NCI-H1105 (cell line): ENCODE data around the gene ILDR1.
"Not testable (repeated sequence)": the region's sequence is repeated elsewhere in the genome, so short reads cannot be mapped to it uniquely, and the experiment has no call there.

ENCODE experiments used
- DNase-seq: peaks from one replicate; lab custom pipeline; 2025; lab: John Stamatoyannopoulos, UW

Gene ILDR1

GRCh38 chr3:122021811-122022401 lies at the start of gene ILDR1:
Gene ILDR1 (minus strand): TSS chr3:122022247. CDS start chr3:122022077, 170 bp downstream.
- peak; percentile 83 for DNase-seq

DNA sequence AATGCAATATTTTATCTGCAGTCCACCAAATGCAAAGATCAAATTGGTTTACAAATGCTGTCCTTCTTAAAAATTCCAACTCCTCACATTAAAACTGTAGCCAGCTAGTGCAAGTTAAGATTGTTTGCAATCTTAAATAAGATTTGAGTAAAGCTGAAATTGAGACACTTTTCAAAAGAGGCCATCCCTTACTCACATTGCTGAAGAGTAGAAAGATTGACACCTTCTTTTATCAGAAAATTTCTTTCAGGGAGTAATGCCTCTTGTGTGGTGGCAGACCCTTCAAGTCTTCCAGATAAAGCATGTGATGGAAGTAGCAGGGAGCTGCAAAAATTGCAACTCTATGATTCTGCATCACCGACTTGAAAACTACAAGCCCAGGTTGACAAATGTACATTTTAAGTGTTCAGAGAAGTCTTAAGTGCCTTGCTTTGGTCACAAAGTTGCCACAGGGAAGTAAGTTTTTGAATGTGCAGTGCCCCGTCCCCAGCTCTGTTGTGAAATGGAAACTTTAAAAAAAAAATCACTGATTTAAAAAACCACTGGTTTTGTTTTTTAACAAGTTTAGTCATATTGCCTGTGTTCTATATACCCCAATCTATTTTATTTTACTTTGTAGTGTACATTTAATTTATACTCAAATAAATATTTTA lies 45.7 kb upstream of the ILDR1 start:
- no peak for DNase-seq

- no peak for DNase-seq
Observed at GRCh38 chr3:122067214-122067550, 45.1 kb upstream of the ILDR1 start.

GRCh38 chr3:122066331-122067213 lies 44.5 kb upstream of the ILDR1 start:
- DNase-seq = no peak

DNA sequence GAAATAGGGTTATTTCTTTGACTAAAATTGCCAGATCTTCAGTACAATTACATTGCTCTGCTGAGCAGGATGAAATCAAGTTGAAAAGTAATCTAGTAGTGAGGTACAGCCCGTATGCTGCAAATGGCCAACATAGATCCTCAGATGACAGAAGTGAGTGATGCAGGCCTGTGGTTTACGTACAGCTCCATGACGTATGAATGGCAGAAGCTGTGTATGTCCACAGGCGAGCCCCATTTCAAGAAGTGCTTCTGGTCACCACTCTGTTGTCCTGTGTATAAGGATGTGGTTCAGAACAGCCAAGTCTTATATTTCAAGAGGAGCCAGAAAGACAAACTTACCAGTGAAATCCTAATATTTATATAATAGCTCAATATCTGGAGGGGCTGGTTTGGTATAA lies 42.3 kb upstream of the ILDR1 start:
- no peak for DNase-seq

GRCh38 chr3:122063908-122064307 lies 41.9 kb upstream of the ILDR1 start:
- DNase-seq = no peak

- no peak for DNase-seq
Observed at GRCh38 chr3:122060040-122060698, 38.1 kb upstream of the ILDR1 start.

DNA sequence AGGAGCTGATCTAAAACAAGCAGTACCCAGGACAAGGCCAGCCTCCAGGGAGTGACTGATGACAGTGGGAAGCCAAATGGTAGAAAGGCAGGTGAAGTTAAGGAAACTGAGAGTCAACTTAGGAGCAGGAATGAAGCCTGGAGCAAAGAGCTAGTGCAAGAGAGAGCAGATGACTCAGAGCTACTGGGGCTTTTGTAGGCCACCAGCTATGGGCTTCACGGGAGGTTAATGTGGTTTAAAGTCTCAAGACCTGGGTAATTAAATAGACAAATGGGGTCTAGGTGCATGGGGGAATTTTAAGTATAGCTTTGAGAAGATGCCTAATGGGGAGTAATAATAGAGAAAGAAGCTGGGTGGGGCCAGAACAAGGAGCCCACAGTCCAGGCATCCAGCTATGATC lies 36.2 kb upstream of the ILDR1 start:
- DNase-seq = no peak

- DNase-seq = no peak
Observed at GRCh38 chr3:122057671-122058070, 35.6 kb upstream of the ILDR1 start.

GRCh38 chr3:122055215-122055614 lies 33.2 kb upstream of the ILDR1 start, which contains the start of gene CD86:
Gene CD86 (plus strand): TSS chr3:122055362. CDS start chr3:122055490, 128 bp downstream.
- no peak for DNase-seq

- no peak for DNase-seq
Observed at GRCh38 chr3:122052968-122053367, 30.9 kb upstream of the ILDR1 start.

DNA sequence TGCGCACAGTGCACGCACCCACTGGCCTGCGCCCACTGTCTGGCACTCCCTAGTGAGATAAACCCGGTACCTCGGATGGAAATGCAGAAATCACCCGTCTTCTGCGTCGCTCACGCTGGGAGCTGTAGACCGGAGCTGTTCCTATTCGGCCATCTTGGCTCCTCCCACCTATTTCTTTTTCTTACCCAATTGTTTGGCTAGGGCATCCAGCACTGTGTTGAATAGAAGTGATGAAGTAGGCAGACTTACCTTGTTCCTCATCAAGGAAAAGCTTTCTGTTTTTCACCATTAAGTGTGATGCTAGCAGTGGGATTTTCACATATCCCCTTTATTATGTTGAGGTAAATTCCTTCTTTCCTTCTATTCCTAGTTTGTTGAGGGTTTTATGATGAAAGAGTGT lies 25.7 kb upstream of the ILDR1 start:
- DNase-seq = not testable (repeated sequence)

DNA sequence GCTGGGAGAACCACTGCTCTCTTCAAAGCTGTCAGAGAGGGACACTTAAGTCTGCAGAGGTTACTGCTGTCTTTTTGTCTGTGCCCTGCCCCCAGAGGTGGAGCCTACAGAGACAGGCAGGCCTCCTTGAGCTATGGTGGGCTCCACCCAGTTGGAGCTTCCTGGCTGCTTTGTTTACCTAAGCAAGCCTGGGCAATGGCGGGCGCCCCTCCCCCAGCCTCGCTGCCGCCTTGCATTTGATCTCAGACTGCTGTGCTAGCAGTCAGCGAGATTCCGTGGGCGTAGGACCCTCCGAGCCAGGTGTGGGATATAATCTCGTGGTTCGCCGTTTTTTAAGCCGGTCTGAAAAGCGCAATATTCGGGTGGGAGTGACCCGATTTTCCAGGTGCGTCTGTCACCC lies 25.2 kb upstream of the ILDR1 start:
- DNase-seq = not testable (repeated sequence)

DNA sequence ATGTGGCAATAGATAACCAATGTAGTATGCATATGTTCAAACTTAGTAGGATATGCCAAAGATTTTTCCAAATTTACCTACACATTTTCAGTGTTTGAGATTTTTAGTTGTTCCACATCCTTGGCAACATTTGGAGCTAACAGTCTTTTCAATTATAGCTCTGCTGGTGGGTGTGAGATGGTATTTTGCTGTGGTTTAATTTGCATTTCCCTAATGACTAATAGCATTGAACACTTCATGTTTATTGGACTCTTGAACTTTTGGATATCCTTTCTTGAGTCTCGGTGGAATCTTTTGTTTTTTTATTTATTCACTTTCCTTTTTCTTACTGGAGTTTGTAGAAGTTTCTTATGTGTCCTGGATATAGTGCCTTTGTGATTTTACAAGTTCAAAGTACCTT lies 11.0 kb upstream of the ILDR1 start:
- no peak for DNase-seq

GRCh38 chr3:122032531-122032930 lies 10.5 kb upstream of the ILDR1 start:
- DNase-seq = no peak

DNA sequence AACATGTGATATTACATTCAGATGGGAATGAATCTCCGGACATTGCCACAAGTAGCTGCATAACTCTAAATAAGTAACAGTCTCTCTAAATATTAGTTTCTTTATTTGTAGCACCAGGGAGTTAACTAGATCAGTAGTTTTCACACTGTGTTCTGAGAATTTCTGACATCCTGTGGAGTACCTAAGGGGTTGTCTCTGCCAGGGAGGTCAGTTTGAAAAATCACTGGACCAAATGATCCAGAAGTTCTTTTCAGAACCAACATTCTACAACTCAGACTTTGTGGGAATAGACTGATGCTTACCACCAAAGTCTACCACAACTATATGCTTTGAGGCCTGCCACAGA lies 9.0 kb upstream of the ILDR1 start:
- no peak for DNase-seq

DNA sequence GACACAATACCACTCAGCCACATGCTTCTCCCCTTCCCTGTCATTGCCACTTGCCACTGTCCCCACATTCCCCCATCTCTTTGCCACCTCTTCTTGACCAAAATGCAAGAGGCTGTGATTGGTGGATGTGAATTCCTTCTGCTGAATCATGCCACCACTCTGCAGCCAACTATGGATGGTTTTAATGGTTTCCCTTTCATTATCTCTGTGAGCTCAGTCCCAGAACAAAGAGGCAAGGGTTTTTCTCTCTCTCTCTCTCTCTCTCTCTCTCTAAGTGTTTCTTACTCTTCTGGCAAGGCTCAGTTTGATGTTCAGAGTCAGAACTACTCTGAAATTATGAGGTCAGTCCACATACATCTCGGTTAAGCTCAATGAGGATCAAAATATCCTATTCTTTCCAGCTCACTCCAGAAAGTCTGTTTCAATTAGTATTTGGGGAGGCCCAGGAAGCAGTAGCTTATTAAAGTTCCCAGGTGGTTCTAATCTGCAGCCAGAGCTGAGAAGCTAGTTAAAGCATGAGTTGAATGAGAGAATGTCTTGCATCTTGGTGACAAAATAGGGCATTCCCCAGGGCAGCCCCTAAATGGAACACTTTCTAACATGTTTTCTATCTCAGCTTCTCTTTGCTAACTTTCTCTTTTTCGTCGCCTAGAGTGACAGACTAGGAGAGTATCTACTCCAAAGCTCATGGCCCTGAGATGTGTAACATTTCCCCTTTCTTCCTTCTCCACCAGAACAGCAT lies 8.5 kb upstream of the ILDR1 start:
- DNase-seq = no peak

- no peak for DNase-seq
Observed at GRCh38 chr3:122025296-122025695, 3.2 kb upstream of the ILDR1 start.

DNA sequence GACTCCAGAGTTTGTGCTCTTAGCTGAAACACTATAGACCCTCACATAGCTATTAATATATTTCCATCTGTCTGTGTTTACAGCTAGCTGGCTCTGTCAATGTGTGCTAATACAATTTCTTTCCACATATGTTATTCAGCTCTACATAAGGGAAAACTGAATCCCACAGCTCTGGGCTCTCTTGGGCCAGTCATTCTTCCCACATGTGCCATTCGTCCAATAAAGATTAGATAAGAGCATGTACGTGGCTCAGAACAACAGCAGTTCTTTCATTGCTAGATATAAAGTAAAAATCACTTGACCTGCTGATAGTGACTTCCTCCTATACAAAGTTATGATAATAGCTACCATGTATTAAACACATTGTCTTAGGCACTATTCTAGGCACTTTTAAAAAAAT lies 2.8 kb upstream of the ILDR1 start:
- DNase-seq = no peak

GRCh38 chr3:122023335-122023910 lies 1.4 kb upstream of the ILDR1 start:
- DNase-seq = no peak

DNA sequence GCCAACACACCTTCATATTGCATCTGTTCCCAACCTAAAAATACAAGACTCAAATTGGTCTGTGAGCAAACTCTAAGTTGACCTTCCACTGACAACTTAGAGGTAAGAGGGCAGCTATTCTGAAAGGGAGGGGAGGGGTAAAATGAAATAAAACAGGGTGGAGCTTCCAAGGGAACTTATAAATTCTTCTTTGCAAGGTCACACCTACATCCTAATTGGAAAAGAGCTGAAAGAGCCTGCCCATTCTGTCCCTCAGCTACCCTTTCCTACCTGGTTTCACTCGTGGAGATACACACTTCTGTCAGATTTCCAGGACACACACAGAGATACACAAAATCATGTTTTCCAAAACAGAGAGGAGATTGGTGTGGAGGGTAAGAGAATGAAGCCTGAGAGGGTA lies 1.0 kb downstream of the ILDR1 start:
- no peak for DNase-seq

GRCh38 chr3:122019493-122019892 lies 2.6 kb downstream of the ILDR1 start:
- no peak for DNase-seq
